ENCODE results near the gene ABCA12. TPM values are rescaled to one million over a fixed set of nuclear protein-coding genes. Genes with fewer than 3 reads are reported as not detected.

Gene ABCA12
- polyA plus RNA-seq, 2 of the 4 experiments (the other 2 are of a cell fraction): 0.32 to 1.1 TPM

GRCh38 chr2:215059724-215060123 is 78.7 kb downstream of the ABCA12 start:
- Histone ChIP-seq H3K4me3 (no peak overlapping the region), H3K27ac (no peak overlapping the region), H3K4me2 (no peak overlapping the region), H3K4me1 (no peaks in the 10 kb centered on the region), H3K9me3 (no peaks in the 10 kb centered on the region)
- WGBS (ENCODE audit: missing lambda C conversion rate): 4% methylated on average over 2 of the region's 2 CpGs
- ATAC-seq: no peak
- no peak for FAIRE-seq
- CTCF ChIA-PET: no interaction called here
- no peak for TF ChIP-seq SMC3 (IDR thresholded peaks at IDR 0.05)
- no peak for TF ChIP-seq HDAC2 (IDR thresholded peaks at IDR 0.05)
- TF ChIP-seq NFE2L2 (conservative IDR thresholded peaks at IDR 0.05; ENCODE audit: low read length): no peak
- no peak for TF ChIP-seq CHD4 (IDR thresholded peaks at IDR 0.05; ENCODE audit: borderline replicate concordance)
- no peak for TF ChIP-seq CBX2 (IDR thresholded peaks at IDR 0.05; ENCODE audit: borderline replicate concordance, low read depth)
- TF ChIP-seq RNF2 (IDR thresholded peaks at IDR 0.05; ENCODE audit: borderline replicate concordance, low read depth): no peak
- TF ChIP-seq E2F6 (IDR thresholded peaks at IDR 0.05; ENCODE audit: borderline replicate concordance, low read depth): no peak
- no peak for TF ChIP-seq KDM1A (IDR thresholded peaks at IDR 0.05; ENCODE audit: low read depth)
- no peak for TF ChIP-seq RARB (CRISPR knock-in tag; IDR thresholded peaks at IDR 0.05)
- TF ChIP-seq HEYL (CRISPR knock-in tag; IDR thresholded peaks at IDR 0.05): no peak
- no peak for TF ChIP-seq ZSCAN20 (CRISPR knock-in tag; IDR thresholded peaks at IDR 0.05)
- no peak for TF ChIP-seq HOXB13 (CRISPR knock-in tag; IDR thresholded peaks at IDR 0.05; ENCODE audit: low read depth)
- TF ChIP-seq MAZ (IDR thresholded peaks at IDR 0.05; ENCODE audit: borderline replicate concordance, low read depth, low read length): no peak
- TF ChIP-seq SREBF2 (IDR thresholded peaks at IDR 0.05): no peak
- no peak for DNase-seq (ENCODE audit: low read depth in 1 of 2, low spot score in 1 of 2)
- POLR2A ChIA-PET: no interaction called here

GRCh38 chr2:215055891-215056290 is 82.5 kb downstream of the ABCA12 start:
- no peaks in the 10 kb centered on the region for H3K9me3 ChIP-seq
- no peak for FAIRE-seq
- 14% methylated on average over 2 of the region's 2 CpGs for WGBS (ENCODE audit: missing lambda C conversion rate)
- no peaks in the 10 kb centered on the region for H3K4me1 ChIP-seq
- ChIA-PET CTCF (interaction anchor here (1.2 kb wide), 1 partner anchor 11 kb away, joined by 3 read pairs; no protein-coding TSS in a partner anchor), POLR2A (no interaction called here)
- DNase-seq (ENCODE audit: low read depth in 1 of 2, low spot score in 1 of 2): no peak
- H3K4me2 ChIP-seq: no peak overlapping the region
- H3K4me3 ChIP-seq: no peak overlapping the region
- H3K27ac ChIP-seq: no peak overlapping the region
- TF ChIP-seq REST (IDR thresholded peaks at IDR 0.05) (peak; percentile 63; the same call in 1 of the 2 replicates), CEBPB (IDR thresholded peaks at IDR 0.05) (no peak)
- no peak for ATAC-seq

- Histone ChIP-seq H3K4me1 (no peaks in the 10 kb centered on the region), H3K9me3 (no peaks in the 10 kb centered on the region), H3K4me3 (no peak overlapping the region), H3K4me2 (no peak overlapping the region), H3K27ac (no peak overlapping the region)
- FAIRE-seq: no peak
- ChIA-PET CTCF (no interaction called here), POLR2A (no interaction called here)
- 65% methylated on average over 3 of the region's 3 CpGs for WGBS (ENCODE audit: missing lambda C conversion rate)
- DNase-seq (ENCODE audit: low read depth in 1 of 2, low spot score in 1 of 2): no peak
- no peak for TF ChIP-seq TFCP2L1 (CRISPR knock-in tag; IDR thresholded peaks at IDR 0.05)
- no peak for TF ChIP-seq HOXB13 (CRISPR knock-in tag; IDR thresholded peaks at IDR 0.05; ENCODE audit: low read depth)
- TF ChIP-seq KDM1A (IDR thresholded peaks at IDR 0.05; ENCODE audit: low read depth): no peak
- no peak for TF ChIP-seq GATA3 (IDR thresholded peaks at IDR 0.05; ENCODE audit: borderline replicate concordance)
- TF ChIP-seq CHD2 (IDR thresholded peaks at IDR 0.05; ENCODE audit: low read length, partially characterized antibody): no peak
- TF ChIP-seq EHMT2 (IDR thresholded peaks at IDR 0.05; ENCODE audit: low read depth): no peak
- no peak for TF ChIP-seq HOXB5 (CRISPR knock-in tag; IDR thresholded peaks at IDR 0.05)
- TF ChIP-seq FOSB (CRISPR knock-in tag; IDR thresholded peaks at IDR 0.05): no peak
- TF ChIP-seq MAX (IDR thresholded peaks at IDR 0.05): no peak
- TF ChIP-seq FOSL2 (IDR thresholded peaks at IDR 0.05): no peak
- no peak for TF ChIP-seq FOSL2 (CRISPR knock-in tag; IDR thresholded peaks at IDR 0.05)
- TF ChIP-seq JUN (IDR thresholded peaks at IDR 0.05): no peak
- TF ChIP-seq POLR2AphosphoS2 (conservative IDR thresholded peaks at IDR 0.05; ENCODE audit: low read length): no peak
- no peak for ATAC-seq
Measured at GRCh38 chr2:215052810-215053209, 85.6 kb downstream of the ABCA12 start.
